IMR-90 (cell line): ENCODE results near the gene TRAPPC10. TPM values are rescaled to one million over a fixed set of nuclear protein-coding genes. Genes with fewer than 3 reads are reported as not detected.

ENCODE experiments used
- ATAC-seq: fragments of 200-7000 bp; cut with Tn5 transposase; 2 replicates; pipeline ENCODE4 v1.9.1; 2020; ENCODE audit warnings: low read depth, mild to moderate bottlenecking, moderate library complexity
- BruUV-seq: library from RNA; stranded (reverse); fragments of 400-500 nt; replicated peaks from 2 replicates; lab custom pipeline; 2021; lab: Mats Ljungman, UMichigan
- CTCF ChIA-PET: fragments of 300-600 bp; formaldehyde crosslinking; extraction: SDS; loops from one replicate; lab custom pipeline; 2021; ENCODE audit warnings: antibody characterized with exemption; lab: Yijun Ruan, JAX
- POLR2A ChIA-PET: fragments of 300-600 bp; sonication (Branson Sonifier 250); formaldehyde crosslinking; loops from one replicate; lab custom pipeline; 2022; ENCODE audit warnings: antibody characterized with exemption; ENCODE audit not compliant: unreplicated experiment; lab: Charles Lee
- DNase-seq: peaks from one replicate; pipeline ENCODE4 v3.0.0; 2013
- H2AFZ ChIP-seq: replicated peaks from 2 replicates; pipeline ENCODE3; 2013; ENCODE audit warnings: low read length, mild to moderate bottlenecking; ENCODE audit not compliant: poor library complexity
- H2AK5ac ChIP-seq: 2 replicates; pipeline ENCODE4 v1.6.1; 2013; ENCODE audit warnings: low read depth, low read length, inconsistent platforms
- H2AK9ac ChIP-seq: replicated peaks from 2 replicates; pipeline ENCODE3; 2013; ENCODE audit warnings: mild to moderate bottlenecking, low read depth, low read length, moderate library complexity; ENCODE audit not compliant: poor library complexity
- H2BK120ac ChIP-seq: 2 replicates; pipeline ENCODE4 v1.6.1; 2013; ENCODE audit warnings: low read depth, low read length, inconsistent platforms
- H2BK15ac ChIP-seq: 3 replicates; pipeline ENCODE4 v1.6.1; 2013; ENCODE audit warnings: low read depth, low read length, inconsistent platforms
- H2BK20ac ChIP-seq: 2 replicates; pipeline ENCODE4 v1.6.1; 2013; ENCODE audit warnings: low read depth, mild to moderate bottlenecking, inconsistent platforms, low read length, moderate library complexity
- H2BK5ac ChIP-seq: 2 replicates; pipeline ENCODE4 v1.6.1; 2013; ENCODE audit warnings: mild to moderate bottlenecking, low read depth, low read length, inconsistent platforms; ENCODE audit not compliant: poor library complexity, severe bottlenecking
- H3K14ac ChIP-seq: replicated peaks from 2 replicates; pipeline ENCODE4 v1.6.1; 2013; ENCODE audit warnings: low read depth, low read length, inconsistent platforms
- H3K18ac ChIP-seq: 2 replicates; pipeline ENCODE4 v1.6.1; 2013; ENCODE audit warnings: low read depth, low read length, control low read depth
- H3K23ac ChIP-seq: 2 replicates; pipeline ENCODE4 v1.6.1; 2013; ENCODE audit warnings: low read depth, low read length, inconsistent platforms
- H3K27ac ChIP-seq: 2 replicates; pipeline ENCODE4 v1.5.1; 2013; ENCODE audit warnings: mild to moderate bottlenecking, control low read depth, low read length; ENCODE audit not compliant: insufficient read depth
- H3K27me3 ChIP-seq: 2 replicates; pipeline ENCODE4 v1.6.1; 2013; ENCODE audit warnings: low read length; ENCODE audit not compliant: control insufficient read depth, insufficient read depth
- H3K36me3 ChIP-seq: 2 replicates; pipeline ENCODE4 v1.6.1; 2013; ENCODE audit warnings: low read length, mixed read lengths; ENCODE audit not compliant: control insufficient read depth, insufficient read depth
- H3K4ac ChIP-seq: 2 replicates; pipeline ENCODE4 v1.6.1; 2013; ENCODE audit warnings: low read depth, low read length, inconsistent platforms
- H3K4me1 ChIP-seq: 2 replicates; pipeline ENCODE4 v1.6.1; 2013; ENCODE audit warnings: low read length, mixed read lengths; ENCODE audit not compliant: control insufficient read depth, insufficient read depth
- H3K4me2 ChIP-seq: 2 replicates; pipeline ENCODE4 v1.6.1; 2013; ENCODE audit warnings: low read depth, mild to moderate bottlenecking, control low read depth, low read length, moderate library complexity
- H3K4me3 ChIP-seq: 2 replicates; pipeline ENCODE4 v1.5.1; 2013; ENCODE audit warnings: low read depth, mild to moderate bottlenecking, control low read depth, low read length, moderate library complexity; ENCODE audit not compliant: insufficient read depth
- H3K56ac ChIP-seq: 2 replicates; pipeline ENCODE4 v1.6.1; 2013; ENCODE audit warnings: low read length, inconsistent platforms; ENCODE audit not compliant: insufficient read depth; ENCODE audit errors: extremely low read depth
- H3K79me1 ChIP-seq, 2 experiments: 2 replicates each; pipeline ENCODE4 v1.6.1; 2013; ENCODE audit warnings: low read length in 2 of 2, inconsistent platforms in 1 of 2, low read depth in 1 of 2
- H3K9ac ChIP-seq: 2 replicates; pipeline ENCODE4 v1.6.1; 2013; ENCODE audit warnings: low read depth, low read length, control low read depth
- H3K9me1 ChIP-seq: 2 replicates; pipeline ENCODE4 v1.6.1; 2013; ENCODE audit warnings: low read length, inconsistent platforms; ENCODE audit not compliant: insufficient read depth
- H3K9me3 ChIP-seq: 2 replicates; pipeline ENCODE4 v1.6.1; 2013; ENCODE audit warnings: low read length; ENCODE audit not compliant: control insufficient read depth, insufficient read depth
- H4K20me1 ChIP-seq: 2 replicates; pipeline ENCODE4 v1.6.1; 2013; ENCODE audit warnings: low read length, inconsistent platforms; ENCODE audit not compliant: insufficient read depth
- H4K5ac ChIP-seq: 2 replicates; pipeline ENCODE4 v1.6.1; 2013; ENCODE audit warnings: mild to moderate bottlenecking, low read depth, low read length, control low read depth
- H4K8ac ChIP-seq, 2 experiments: 2 replicates each; pipeline ENCODE4 v1.6.1; 2013; ENCODE audit warnings: low read depth in 2 of 2, low read length in 2 of 2, control low read depth in 1 of 2, inconsistent platforms in 1 of 2
- H4K91ac ChIP-seq: 2 replicates; pipeline ENCODE4 v1.6.1; 2013; ENCODE audit warnings: low read depth, low read length, inconsistent platforms; ENCODE audit not compliant: insufficient read depth
- BHLHE40 ChIP-seq: fragments of 150-350 bp; IDR thresholded peaks from 2 replicates; pipeline ENCODE4 v1.6.1; 2016; ENCODE audit warnings: mild to moderate bottlenecking, low read depth, low read length
- CEBPB ChIP-seq: IDR thresholded peaks from 2 replicates; pipeline ENCODE4 v1.6.1; 2012; ENCODE audit warnings: low read depth, low read length, improper control_type of control experiment
- CHD1 ChIP-seq: IDR thresholded peaks from 2 replicates; pipeline ENCODE4 v1.6.1; 2012; ENCODE audit warnings: low read depth, low read length, improper control_type of control experiment
- FOS ChIP-seq: fragments of 150-350 bp; IDR thresholded peaks from 2 replicates; pipeline ENCODE4 v1.6.1; 2016; ENCODE audit warnings: low read depth, low read length
- MAFK ChIP-seq: IDR thresholded peaks from 2 replicates; pipeline ENCODE4 v1.6.1; 2012; ENCODE audit warnings: low read depth, low read length, improper control_type of control experiment
- MAZ ChIP-seq: IDR thresholded peaks from 2 replicates; pipeline ENCODE4 v1.6.1; 2012; ENCODE audit warnings: low read depth, mild to moderate bottlenecking, low read length, improper control_type of control experiment, moderate library complexity, borderline replicate concordance
- MXI1 ChIP-seq: IDR thresholded peaks from 2 replicates; pipeline ENCODE4 v1.6.1; 2012; ENCODE audit warnings: low read depth, mild to moderate bottlenecking, low read length, moderate library complexity, borderline replicate concordance
- NFE2L2 ChIP-seq: fragments of 150-350 bp; IDR thresholded peaks from 2 replicates; pipeline ENCODE4 v1.6.1; 2016; ENCODE audit warnings: low read depth, mild to moderate bottlenecking, low read length
- POLR2A ChIP-seq: IDR thresholded peaks from 2 replicates; pipeline ENCODE4 v1.6.1; 2012; ENCODE audit warnings: mild to moderate bottlenecking, low read depth, low read length
- RAD21 ChIP-seq: IDR thresholded peaks from 2 replicates; pipeline ENCODE4 v1.6.1; 2012; ENCODE audit warnings: low read length, improper control_type of control experiment
- RCOR1 ChIP-seq: IDR thresholded peaks from 2 replicates; pipeline ENCODE4 v1.6.1; 2012; ENCODE audit warnings: mild to moderate bottlenecking, low read length, improper control_type of control experiment; ENCODE audit not compliant: insufficient replicate concordance
- RFX5 ChIP-seq: IDR thresholded peaks from 2 replicates; pipeline ENCODE4 v1.8.0; 2012; ENCODE audit warnings: low read depth, mild to moderate bottlenecking, low read length, moderate library complexity
- SMC3 ChIP-seq: fragments of 150-350 bp; IDR thresholded peaks from 2 replicates; pipeline ENCODE4 v1.6.1; 2016; ENCODE audit warnings: low read depth, mild to moderate bottlenecking, antibody characterized with exemption, low read length, moderate library complexity
- WGBS, 2 experiments: methylation state at CpG; one replicate each; pipeline versions ENCODE4 v1.1.5 to v1.1.7; 2013; ENCODE audit warnings: missing lambda C conversion rate in 2 of 2; ENCODE audit not compliant: insufficient read length in 1 of 2; ENCODE audit errors: extremely low coverage in 2 of 2; 5-methylcytosine and 5-hydroxymethylcytosine counted together
- dilution Hi-C: fragments of 300-500 bp; cut with HindIII; formaldehyde crosslinking; loops from one replicate; pipeline ENCODE4 v1.14.3; 2018; ENCODE audit warnings: low sequenced_read_pairs; ENCODE audit not compliant: unreplicated experiment
- in situ Hi-C: fragments of 300-500 bp; cut with MboI; formaldehyde crosslinking; loops from 3 replicates; pipeline ENCODE4 v1.14.3; 2019; ENCODE audit warnings: low sequenced_read_pairs, inconsistent platforms, mixed read lengths
- intact Hi-C: fragments of 100-400 bp; cut with micrococcal nuclease; formaldehyde crosslinking; loops from 2 replicates; pipeline ENCODE4 v1.10.0; 2022
- polyA plus RNA-seq, 3 experiments: library from polyadenylated mRNA; depleted of rRNA; stranded (reverse); fragments of >200 nt; gene quantifications; 2 replicates each; pipeline ENCODE4 v1.2.3, GENCODE V29; 2012; ENCODE audit warnings: low replicate concordance in 1 of 3
- total RNA-seq: library from RNA; depleted of rRNA; stranded (reverse); fragments of >200 nt; gene quantifications from 2 replicates; pipeline ENCODE4 v1.2.3, GENCODE V29; 2012
- TF ChIP-seq, protein P1 (sequence below): fragments of 150-350 bp; IDR thresholded peaks from 2 replicates; pipeline ENCODE4 v1.6.1; 2017; ENCODE audit warnings: mild to moderate bottlenecking, antibody characterized with exemption, low read length, low read depth
- TF ChIP-seq, protein P2 (sequence below): fragments of 150-350 bp; IDR thresholded peaks from 2 replicates; pipeline ENCODE4 v1.6.1; 2016; ENCODE audit warnings: low read depth, mild to moderate bottlenecking, low read length, moderate library complexity, borderline replicate concordance
- TF ChIP-seq, protein P3 (sequence below): conservative IDR thresholded peaks from 2 replicates; pipeline ENCODE4 v1.5.1; 2012; ENCODE audit warnings: mild to moderate bottlenecking, low read depth, low read length, improper control_type of control experiment

TRAPPC10 gene
- total and polyA plus RNA-seq, 2 of the 4 experiments (the other 2 are of a cell fraction) = 17.8 to 18.1 TPM

DNA sequence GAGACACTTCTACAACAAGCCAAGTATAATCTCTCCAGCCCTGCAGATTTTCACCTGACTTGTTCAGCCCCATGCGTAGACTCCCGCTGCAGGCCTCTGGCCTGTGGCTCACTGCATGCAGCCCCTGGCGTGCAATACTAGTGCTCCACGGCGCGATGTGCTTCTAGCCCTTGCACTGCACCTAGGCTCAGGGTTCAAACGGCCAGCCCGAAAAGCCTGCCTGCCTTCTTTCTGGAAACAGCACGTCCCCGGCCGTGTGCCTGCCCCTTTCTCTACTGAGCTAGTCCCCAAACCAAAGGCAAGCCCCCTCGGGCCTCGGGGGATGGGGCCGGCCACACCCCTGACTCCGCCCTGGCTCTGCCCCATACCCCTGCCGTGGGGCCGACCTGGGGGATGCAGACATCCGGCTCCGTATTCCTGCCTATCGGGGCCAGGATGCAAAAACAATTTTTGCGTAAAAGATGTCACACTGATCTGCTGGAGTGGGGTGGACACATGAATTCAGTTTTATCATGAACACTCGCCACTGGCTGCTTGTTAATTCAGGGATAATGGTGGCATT lies 26.3 kb upstream of the TRAPPC10 start:
- H2BK20ac ChIP-seq = no peak overlapping the region
- no peaks in the 10 kb centered on the region for H3K27me3 ChIP-seq
- no peak overlapping the region for H3K18ac ChIP-seq
- H4K20me1 ChIP-seq = no peaks in the 10 kb centered on the region; the same call in 1 of the 2 replicates
- POLR2A ChIA-PET = no interaction called here
- no peak overlapping the region for H2BK120ac ChIP-seq
- intact Hi-C loops (no loop called here), in situ Hi-C loops (no loop called here), dilution Hi-C loops (no loop called here)
- no peak overlapping the region for H3K4ac ChIP-seq
- no peak overlapping the region for H2BK5ac ChIP-seq
- H3K9me3 ChIP-seq = no peaks in the 10 kb centered on the region
- no peak overlapping the region for H3K23ac ChIP-seq
- H4K8ac ChIP-seq = no peak overlapping the region
- H3K14ac ChIP-seq = no peak overlapping the region
- CTCF ChIA-PET = no interaction called here
- H3K9me1 ChIP-seq = peaks cover 3% of the 10 kb centered on the region; the same call in 1 of the 2 replicates
- BruUV-seq = TSS peak; percentile 50
- ATAC-seq = peak; percentile 28
- peaks cover 15% of the 10 kb centered on the region; the same call in 1 of the 2 replicates for H3K36me3 ChIP-seq
- H4K5ac ChIP-seq = no peak overlapping the region
- H2BK15ac ChIP-seq = no peak overlapping the region
- no peak overlapping the region for H2AK9ac ChIP-seq
- H3K4me3 ChIP-seq = no peak overlapping the region
- no peak overlapping the region for H3K56ac ChIP-seq
- no peak overlapping the region for H2AFZ ChIP-seq
- H4K91ac ChIP-seq = no peak overlapping the region
- no peaks in the 10 kb centered on the region; the same call in 1 of the 2 replicates for H3K4me1 ChIP-seq
- no peak overlapping the region for H2AK5ac ChIP-seq
- H3K27ac ChIP-seq = no peak overlapping the region
- no peak for DNase-seq
- TF ChIP-seq NFE2L2 = no peak
- TF ChIP-seq CHD1 = no peak
- no peak for TF ChIP-seq MXI1
- TF ChIP-seq SMC3 = no peak
- TF ChIP-seq, protein P1, sequence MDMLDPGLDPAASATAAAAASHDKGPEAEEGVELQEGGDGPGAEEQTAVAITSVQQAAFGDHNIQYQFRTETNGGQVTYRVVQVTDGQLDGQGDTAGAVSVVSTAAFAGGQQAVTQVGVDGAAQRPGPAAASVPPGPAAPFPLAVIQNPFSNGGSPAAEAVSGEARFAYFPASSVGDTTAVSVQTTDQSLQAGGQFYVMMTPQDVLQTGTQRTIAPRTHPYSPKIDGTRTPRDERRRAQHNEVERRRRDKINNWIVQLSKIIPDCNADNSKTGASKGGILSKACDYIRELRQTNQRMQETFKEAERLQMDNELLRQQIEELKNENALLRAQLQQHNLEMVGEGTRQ = no peak
- no peak for TF ChIP-seq RFX5
- no peak for TF ChIP-seq FOS
- no peak for TF ChIP-seq BHLHE40
- TF ChIP-seq RAD21 = no peak
- TF ChIP-seq MAZ = no peak
- TF ChIP-seq POLR2A = no peak
- TF ChIP-seq, protein P2, sequence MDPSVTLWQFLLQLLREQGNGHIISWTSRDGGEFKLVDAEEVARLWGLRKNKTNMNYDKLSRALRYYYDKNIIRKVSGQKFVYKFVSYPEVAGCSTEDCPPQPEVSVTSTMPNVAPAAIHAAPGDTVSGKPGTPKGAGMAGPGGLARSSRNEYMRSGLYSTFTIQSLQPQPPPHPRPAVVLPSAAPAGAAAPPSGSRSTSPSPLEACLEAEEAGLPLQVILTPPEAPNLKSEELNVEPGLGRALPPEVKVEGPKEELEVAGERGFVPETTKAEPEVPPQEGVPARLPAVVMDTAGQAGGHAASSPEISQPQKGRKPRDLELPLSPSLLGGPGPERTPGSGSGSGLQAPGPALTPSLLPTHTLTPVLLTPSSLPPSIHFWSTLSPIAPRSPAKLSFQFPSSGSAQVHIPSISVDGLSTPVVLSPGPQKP = no peak
- no peak for TF ChIP-seq MAFK
- TF ChIP-seq CEBPB = no peak
- TF ChIP-seq RCOR1 = no peak
- TF ChIP-seq, protein P3, sequence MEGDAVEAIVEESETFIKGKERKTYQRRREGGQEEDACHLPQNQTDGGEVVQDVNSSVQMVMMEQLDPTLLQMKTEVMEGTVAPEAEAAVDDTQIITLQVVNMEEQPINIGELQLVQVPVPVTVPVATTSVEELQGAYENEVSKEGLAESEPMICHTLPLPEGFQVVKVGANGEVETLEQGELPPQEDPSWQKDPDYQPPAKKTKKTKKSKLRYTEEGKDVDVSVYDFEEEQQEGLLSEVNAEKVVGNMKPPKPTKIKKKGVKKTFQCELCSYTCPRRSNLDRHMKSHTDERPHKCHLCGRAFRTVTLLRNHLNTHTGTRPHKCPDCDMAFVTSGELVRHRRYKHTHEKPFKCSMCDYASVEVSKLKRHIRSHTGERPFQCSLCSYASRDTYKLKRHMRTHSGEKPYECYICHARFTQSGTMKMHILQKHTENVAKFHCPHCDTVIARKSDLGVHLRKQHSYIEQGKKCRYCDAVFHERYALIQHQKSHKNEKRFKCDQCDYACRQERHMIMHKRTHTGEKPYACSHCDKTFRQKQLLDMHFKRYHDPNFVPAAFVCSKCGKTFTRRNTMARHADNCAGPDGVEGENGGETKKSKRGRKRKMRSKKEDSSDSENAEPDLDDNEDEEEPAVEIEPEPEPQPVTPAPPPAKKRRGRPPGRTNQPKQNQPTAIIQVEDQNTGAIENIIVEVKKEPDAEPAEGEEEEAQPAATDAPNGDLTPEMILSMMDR = no peak
- no peak overlapping the region for H3K4me2 ChIP-seq
- H3K9ac ChIP-seq = no peak overlapping the region
- WGBS, 2 experiments = 29% methylated on average over 13 of the region's 22 CpGs; no CpG with 5 or more reads in 1 of the 2 experiments
- H3K79me1 ChIP-seq = no peaks in the 10 kb centered on the region
